GM19438 (cell line): ENCODE measurements around the gene CDC20.

Experiments
- ATAC-seq: cut with Tn5 transposase; IDR thresholded peaks from one replicate; pipeline ENCODE4 v1.9.1; 2021; ENCODE audit warnings: low read depth; ENCODE audit not compliant: unreplicated experiment

CDC20 gene

GRCh38 chr1:43327549-43328292 is 31.1 kb upstream of the CDC20 start:
- ATAC-seq = no peak

DNA sequence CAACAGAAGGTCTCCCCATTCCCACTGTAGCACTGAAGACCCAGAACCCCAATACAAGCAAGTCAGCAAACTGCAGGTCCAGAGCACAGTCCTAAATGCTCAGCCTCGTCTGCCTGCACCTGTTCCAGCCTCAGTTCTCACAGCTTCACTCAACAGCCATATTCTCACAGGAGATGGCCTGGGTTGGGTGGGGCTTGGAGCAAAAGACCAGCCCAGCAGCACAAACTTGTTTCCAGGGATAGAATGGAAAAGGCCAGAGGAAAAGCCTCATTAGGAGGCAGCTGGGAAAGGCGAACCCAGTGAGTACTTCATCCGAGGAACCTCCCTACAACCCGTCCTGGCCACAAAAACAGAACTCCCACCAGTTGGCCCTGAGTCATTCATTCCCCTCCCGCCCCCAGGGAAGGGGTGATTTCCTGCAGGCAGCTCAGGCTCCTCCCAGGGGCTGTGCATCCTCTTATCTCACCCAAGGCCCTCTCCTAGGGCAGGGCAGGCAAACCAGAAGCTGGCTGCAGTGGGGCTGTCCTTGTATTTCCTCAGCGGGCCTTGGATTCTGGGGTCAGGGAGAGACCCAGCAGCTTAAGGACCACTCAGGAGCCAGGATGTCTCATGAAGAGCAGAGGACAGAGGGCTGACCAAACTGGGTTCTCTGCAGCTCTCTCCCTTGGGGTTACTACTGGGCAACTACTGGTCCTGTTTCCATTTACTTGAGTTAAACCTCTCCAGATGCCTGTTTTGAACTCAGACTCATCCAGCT is 28.6 kb upstream of the CDC20 start:
- ATAC-seq = no peak

- no peak for ATAC-seq
These were observed 27.1 kb upstream of the CDC20 start for GRCh38 chr1:43331688-43332087.

GRCh38 chr1:43334453-43335205 is 24.2 kb upstream of the CDC20 start:
- no peak for ATAC-seq

DNA sequence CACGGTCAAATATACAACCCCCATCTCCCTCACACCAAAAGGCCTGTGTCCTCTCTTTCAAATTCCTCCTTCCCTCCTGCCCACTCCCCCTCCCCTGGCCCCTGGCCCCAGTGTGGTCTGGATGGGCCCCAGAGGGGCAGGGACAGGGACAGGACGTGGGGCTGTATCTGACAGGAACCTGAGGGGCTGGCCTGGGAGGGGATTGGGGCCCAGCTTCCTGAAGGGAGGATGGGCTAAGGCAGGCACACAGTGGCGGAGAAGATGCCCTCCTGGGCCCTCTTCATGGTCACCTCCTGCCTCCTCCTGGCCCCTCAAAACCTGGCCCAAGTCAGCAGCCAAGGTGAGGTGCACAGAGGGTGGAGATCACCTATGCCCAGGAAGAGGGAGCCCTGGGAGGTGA is 21.2 kb upstream of the CDC20 start, which contains the start of gene MPL:
TSS of gene MPL (plus strand) at position 231 of the 400 bp plus-strand sequence. CDS start at position 262, 31 bp downstream.
- ATAC-seq = no peak

DNA sequence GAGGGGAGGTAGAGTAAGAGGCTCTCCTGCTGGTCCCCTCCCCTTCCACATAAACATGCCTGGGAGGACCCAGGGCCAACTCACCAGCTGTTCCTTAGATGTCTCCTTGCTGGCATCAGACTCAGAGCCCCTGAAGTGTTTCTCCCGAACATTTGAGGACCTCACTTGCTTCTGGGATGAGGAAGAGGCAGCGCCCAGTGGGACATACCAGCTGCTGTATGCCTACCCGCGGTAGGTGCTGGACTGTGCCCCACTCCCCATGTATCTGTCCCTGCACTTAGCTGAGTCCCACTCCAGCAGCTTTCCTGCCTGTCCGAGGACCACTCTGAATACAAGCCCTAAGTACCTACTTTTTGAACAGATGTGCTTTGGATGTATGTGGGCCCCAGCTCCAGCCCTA is 20.8 kb upstream of the CDC20 start:
- no peak for ATAC-seq

DNA sequence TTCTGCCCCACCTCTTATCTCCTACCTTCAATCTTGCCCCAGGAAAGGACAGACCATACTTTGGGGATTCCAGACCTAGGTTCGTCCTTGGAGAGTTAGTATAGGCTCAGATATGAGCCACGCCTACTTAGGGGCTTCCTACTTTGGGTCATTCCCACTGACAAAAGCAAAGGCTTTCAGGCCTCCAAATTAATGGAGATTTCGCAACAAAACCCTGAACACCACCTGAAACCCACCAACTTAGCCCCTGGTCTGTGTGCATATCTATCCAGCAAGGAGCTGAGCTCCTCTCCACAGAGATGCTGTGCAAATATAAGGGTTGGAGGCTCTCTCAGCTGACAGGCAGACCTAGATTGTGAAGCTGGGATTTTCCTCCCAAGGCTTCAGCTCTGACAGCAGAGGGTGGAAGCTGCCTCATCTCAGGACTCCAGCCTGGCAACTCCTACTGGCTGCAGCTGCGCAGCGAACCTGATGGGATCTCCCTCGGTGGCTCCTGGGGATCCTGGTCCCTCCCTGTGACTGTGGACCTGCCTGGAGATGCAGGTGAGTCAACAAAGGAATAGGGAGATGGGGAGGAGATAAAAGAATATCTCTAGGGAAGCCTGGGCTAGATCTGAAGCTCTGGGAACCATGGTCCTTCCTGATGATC is 19.1 kb upstream of the CDC20 start:
- no peak for ATAC-seq

DNA sequence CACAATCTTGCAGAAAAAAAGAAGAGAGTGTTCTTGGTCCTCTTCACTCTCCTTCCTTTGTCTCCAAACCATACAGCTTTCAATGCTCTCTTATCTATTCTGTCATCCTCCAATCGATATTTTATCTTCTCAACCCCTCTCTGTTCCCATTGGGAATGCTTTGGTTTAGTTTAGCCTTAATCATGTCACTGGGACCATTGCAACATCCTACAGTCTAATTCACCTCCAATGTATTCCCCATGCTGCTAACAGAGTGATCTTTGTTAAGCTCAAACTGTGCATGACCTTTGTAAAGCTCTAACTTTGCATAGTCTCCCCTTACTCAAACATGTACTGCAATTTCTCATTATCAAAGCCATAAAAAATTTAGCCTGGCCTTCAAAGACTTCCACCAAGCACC is 18.2 kb upstream of the CDC20 start:
- no peak for ATAC-seq

- no peak for ATAC-seq
These were observed 14.4 kb upstream of the CDC20 start for GRCh38 chr1:43344267-43344850.

DNA sequence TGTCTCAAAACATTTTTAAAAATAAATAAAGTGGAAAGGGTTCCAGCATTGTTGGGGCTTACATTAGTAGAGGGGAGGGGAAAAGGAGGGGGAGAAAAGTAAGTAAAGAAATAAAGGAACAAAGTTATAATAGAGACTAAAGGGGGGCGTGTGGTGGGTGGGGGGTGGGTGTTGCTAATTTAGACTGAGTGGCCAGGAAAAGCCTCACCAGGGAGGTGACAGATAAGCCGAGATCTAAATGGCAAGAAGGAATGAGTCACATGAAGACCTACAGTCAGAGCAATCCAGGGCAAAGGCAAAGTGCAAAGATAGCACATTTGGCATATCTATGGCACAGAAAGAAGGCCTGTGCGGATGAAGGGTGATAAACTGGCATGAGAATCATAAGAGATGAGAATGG is 13.7 kb upstream of the CDC20 start:
- ATAC-seq = no peak

- no peak for ATAC-seq
These were observed 12.1 kb upstream of the CDC20 start for GRCh38 chr1:43346636-43347035.

DNA sequence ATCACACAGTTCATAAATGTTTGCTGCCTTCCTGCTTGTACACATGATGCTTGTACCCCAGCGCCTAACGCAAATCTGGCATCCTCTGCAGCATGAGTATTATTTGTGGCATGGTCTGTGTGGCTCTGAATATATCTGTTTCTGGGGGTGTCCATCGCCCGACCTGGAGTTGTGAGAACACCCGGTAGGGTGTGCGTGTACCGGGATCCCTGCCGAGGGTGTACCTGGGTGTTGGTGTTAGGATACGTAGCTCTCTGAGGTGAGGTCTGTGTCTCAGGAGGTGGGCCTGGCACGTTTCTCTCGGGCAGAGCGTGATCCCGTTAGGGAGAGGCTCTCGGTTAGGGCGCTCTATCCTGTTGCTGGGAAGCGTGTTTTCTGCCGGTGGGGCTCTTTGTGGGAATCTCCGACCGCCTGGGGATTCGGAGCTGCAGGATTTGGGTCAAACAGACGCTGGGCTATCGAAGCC is 10.4 kb upstream of the CDC20 start:
- no peak for ATAC-seq

- no peak for ATAC-seq
These were observed 9.8 kb upstream of the CDC20 start for GRCh38 chr1:43348809-43349593.

DNA sequence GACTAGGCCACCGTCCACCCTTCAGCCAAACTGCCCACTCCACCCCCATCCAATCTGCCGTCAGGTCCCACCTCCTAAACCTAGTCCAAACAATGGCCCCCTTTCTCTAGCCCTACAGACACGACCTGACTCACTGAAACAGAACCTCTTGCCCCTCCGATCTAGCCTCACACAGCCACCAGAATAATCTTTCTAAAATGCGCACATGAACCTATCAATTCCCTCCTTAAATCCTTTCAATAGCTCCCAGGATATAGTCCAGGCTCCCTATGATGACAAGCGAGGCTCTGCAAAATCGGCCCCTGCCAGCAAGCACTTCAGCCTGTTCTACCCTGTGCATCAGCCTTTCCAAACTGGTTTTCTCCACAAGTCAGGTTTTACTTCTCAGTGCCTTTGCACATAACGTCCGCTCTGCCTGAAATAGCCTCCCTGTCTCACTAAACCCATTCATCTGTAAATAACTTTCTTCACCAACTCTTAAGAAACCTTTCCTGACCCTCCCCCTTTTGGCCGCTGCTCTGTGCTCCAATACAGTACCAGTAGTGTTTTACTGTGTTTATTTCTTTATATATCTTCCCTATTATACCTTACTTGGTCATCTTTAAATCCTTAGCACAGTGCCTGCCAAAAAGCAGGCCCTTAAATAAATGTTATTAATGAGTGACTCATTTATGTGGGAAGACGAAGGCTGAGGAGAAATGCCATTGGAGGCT is 9.0 kb upstream of the CDC20 start:
- no peak for ATAC-seq

GRCh38 chr1:43350976-43351375 is 7.8 kb upstream of the CDC20 start:
- no peak for ATAC-seq

DNA sequence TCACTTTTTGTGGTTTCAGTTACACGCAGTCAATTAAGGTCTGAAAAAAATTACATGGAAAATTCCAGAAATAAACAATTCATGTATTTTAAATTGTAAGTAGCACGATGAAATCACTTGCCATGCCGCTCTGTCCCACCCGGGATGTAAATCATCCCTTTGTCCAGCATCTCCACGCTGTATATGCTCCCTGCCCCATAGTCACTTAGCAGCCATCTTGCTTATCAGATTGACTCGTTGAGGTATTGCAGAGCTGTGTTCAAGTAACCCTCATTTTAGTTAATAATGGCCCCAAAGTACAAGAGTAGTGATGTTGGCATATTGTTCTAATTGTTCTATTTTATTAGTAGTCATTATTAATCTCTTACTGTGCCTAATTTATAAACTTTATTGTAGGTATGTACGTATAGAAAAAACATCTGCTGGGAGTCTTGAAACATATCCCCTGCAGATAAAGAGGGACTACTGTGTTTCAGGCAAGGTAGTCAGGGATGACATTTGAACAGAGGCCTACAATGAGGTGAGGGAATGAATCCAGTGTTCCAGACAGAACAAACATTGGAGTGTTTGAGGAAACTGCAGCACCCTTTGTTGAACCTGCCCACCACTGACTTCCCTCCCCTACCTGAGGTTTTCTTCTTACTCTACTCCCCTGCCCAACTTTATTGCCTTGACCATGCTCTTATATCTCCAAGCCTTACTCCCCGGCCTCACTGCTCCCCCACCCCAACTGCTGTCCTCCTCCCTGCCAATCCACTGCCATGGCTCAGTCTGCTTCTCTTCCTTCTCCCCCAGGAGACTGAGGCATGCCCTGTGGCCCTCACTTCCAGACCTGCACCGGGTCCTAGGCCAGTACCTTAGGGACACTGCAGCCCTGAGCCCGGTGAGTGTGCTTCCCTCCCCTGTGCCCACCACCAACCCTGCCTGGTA is 7.1 kb upstream of the CDC20 start:
- ATAC-seq = no peak

GRCh38 chr1:43352351-43352705 is 6.5 kb upstream of the CDC20 start:
- ATAC-seq = no peak

DNA sequence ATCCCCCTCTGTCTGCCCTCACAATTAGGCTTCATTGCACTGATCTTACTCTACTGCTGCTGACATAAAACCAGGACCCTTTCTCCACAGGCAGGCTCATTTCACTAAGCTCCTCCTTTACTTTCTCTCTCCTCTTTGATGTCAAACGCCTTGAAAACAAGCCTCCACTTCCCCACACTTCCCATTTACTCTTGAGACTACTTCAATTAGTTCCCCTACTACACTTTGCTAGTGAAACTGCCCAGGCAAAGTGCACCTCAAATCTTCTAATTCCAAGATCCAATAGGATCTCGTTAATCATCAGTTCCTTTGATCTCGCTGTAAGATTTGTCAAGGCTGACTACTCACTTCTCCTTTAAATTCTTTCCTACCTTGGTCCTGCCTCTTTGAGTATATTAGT is 5.9 kb upstream of the CDC20 start:
- no peak for ATAC-seq
